Astrocyte (in vitro differentiated cells and primary cell): ENCODE results near the gene CPSF4. TPM values are rescaled to one million over a fixed set of nuclear protein-coding genes. Genes with fewer than 3 reads are reported as not detected.
"Not testable (repeated sequence)": the region's sequence is repeated elsewhere in the genome, so short reads cannot be mapped to it uniquely, and the experiment has no call there.

Experiments used
- DNase-seq: peaks from one replicate; pipeline ENCODE4 v3.0.0-alpha.2; 2010; ENCODE audit warnings: low read depth
- FAIRE-seq: peaks from 2 replicates; lab custom pipeline; 2011; peaks lifted over from hg19 to GRCh38; lab: Jason Lieb, UNC
- H2AFZ ChIP-seq: 2 replicates; pipeline ENCODE4 v1.6.0; 2012; ENCODE audit warnings: low read depth, low read length, inconsistent platforms
- H3K27ac ChIP-seq: 2 replicates; pipeline ENCODE4 v1.5.1; 2011; ENCODE audit warnings: low read depth, low read length, inconsistent platforms
- H3K27me3 ChIP-seq: 2 replicates; pipeline ENCODE4 v1.6.0; 2011; ENCODE audit warnings: low read length, inconsistent platforms; ENCODE audit not compliant: insufficient read depth
- H3K36me3 ChIP-seq: 2 replicates; pipeline ENCODE4 v1.5.1; 2011; ENCODE audit warnings: low read length, inconsistent platforms; ENCODE audit not compliant: insufficient read depth
- H3K4me1 ChIP-seq: 2 replicates; pipeline ENCODE4 v1.5.1; 2011; ENCODE audit warnings: low read length, inconsistent platforms; ENCODE audit not compliant: insufficient read depth
- H3K4me2 ChIP-seq: 2 replicates; pipeline ENCODE4 v1.6.0; 2012; ENCODE audit warnings: low read length, inconsistent platforms
- H3K4me3 ChIP-seq: 2 replicates; pipeline ENCODE4 v1.5.1; 2011; ENCODE audit warnings: low read depth, mild to moderate bottlenecking, low read length, inconsistent platforms; ENCODE audit not compliant: insufficient read depth
- H3K79me2 ChIP-seq: 2 replicates; pipeline ENCODE4 v1.6.0; 2012; ENCODE audit warnings: mild to moderate bottlenecking, low read length, inconsistent platforms; ENCODE audit not compliant: insufficient read depth
- H3K9ac ChIP-seq: 2 replicates; pipeline ENCODE4 v1.6.0; 2012; ENCODE audit warnings: mild to moderate bottlenecking, low read length, inconsistent platforms
- H3K9me3 ChIP-seq: 2 replicates; pipeline ENCODE4 v1.5.1; 2012; ENCODE audit warnings: low read depth, mild to moderate bottlenecking, low read length, inconsistent platforms; ENCODE audit not compliant: insufficient read depth
- H4K20me1 ChIP-seq: 2 replicates; pipeline ENCODE4 v1.6.0; 2012; ENCODE audit warnings: low read length, inconsistent platforms; ENCODE audit not compliant: insufficient read depth
- H3K27ac Mint-ChIP-seq: one replicate; pipeline ENCODE4 v1.8.0; 2021; ENCODE audit warnings: mild to moderate bottlenecking, mixed read lengths; ENCODE audit not compliant: unreplicated experiment
- H3K27me3 Mint-ChIP-seq: one replicate; pipeline ENCODE4 v1.8.0; 2021; ENCODE audit warnings: low read depth, mixed read lengths; ENCODE audit not compliant: unreplicated experiment
- H3K36me3 Mint-ChIP-seq: one replicate; pipeline ENCODE4 v1.8.0; 2021; ENCODE audit warnings: low read depth, mixed read lengths; ENCODE audit not compliant: unreplicated experiment
- H3K4me1 Mint-ChIP-seq: one replicate; pipeline ENCODE4 v1.8.0; 2021; ENCODE audit warnings: low read depth, mixed read lengths; ENCODE audit not compliant: unreplicated experiment
- H3K4me3 Mint-ChIP-seq: one replicate; pipeline ENCODE4 v1.8.0; 2021; ENCODE audit warnings: mild to moderate bottlenecking, moderate library complexity, mixed read lengths; ENCODE audit not compliant: unreplicated experiment
- H3K9me3 Mint-ChIP-seq: one replicate; pipeline ENCODE4 v1.8.0; 2021; ENCODE audit warnings: mild to moderate bottlenecking, mixed read lengths; ENCODE audit not compliant: unreplicated experiment
- CTCF ChIP-seq: IDR thresholded peaks from 2 replicates; pipeline ENCODE4 v1.5.1; 2011; ENCODE audit warnings: low read depth, mild to moderate bottlenecking, inconsistent platforms, low read length, moderate library complexity; ENCODE audit not compliant: insufficient read depth
- EZH2 ChIP-seq: IDR thresholded peaks from 2 replicates; pipeline ENCODE4 v1.6.1; 2012; ENCODE audit warnings: mild to moderate bottlenecking, low read length, inconsistent platforms; ENCODE audit not compliant: insufficient read depth
- total RNA-seq: library from RNA; stranded (reverse); gene quantifications from 2 replicates; pipeline ENCODE4 v1.2.1, GENCODE V29; 2021

CPSF4 gene
- total RNA-seq, 1 donor from 2014 or later, result 46.8 TPM

- H3K9me3 Mint-ChIP-seq, result no peaks in the 10 kb centered on the region
- H3K4me3 ChIP-seq, result no peak overlapping the region
- no peak overlapping the region for H3K9ac ChIP-seq
- peaks cover 14% of the 10 kb centered on the region for H3K36me3 Mint-ChIP-seq
- H3K27me3 Mint-ChIP-seq, result no peaks in the 10 kb centered on the region
- no peaks in the 10 kb centered on the region for H3K9me3 ChIP-seq
- no peak for TF ChIP-seq CTCF
- no peak for TF ChIP-seq EZH2
- H3K4me1 Mint-ChIP-seq, result no peaks in the 10 kb centered on the region
- no peak overlapping the region for H3K4me2 ChIP-seq
- H3K27ac Mint-ChIP-seq, result no peak overlapping the region
- no peak for DNase-seq
- no peak overlapping the region for H3K4me3 Mint-ChIP-seq
- peaks cover 13% of the 10 kb centered on the region for H3K36me3 ChIP-seq
- H3K27ac ChIP-seq, result no peak overlapping the region
- H2AFZ ChIP-seq, result no peak overlapping the region
- H3K79me2 ChIP-seq, result no peaks in the 10 kb centered on the region
- H3K27me3 ChIP-seq, result no peaks in the 10 kb centered on the region
- FAIRE-seq, result no peak
- no peaks in the 10 kb centered on the region for H3K4me1 ChIP-seq
- H4K20me1 ChIP-seq, result no peaks in the 10 kb centered on the region
Observed at GRCh38 chr7:99429756-99430155, 9.0 kb upstream of the CPSF4 start.

- peaks cover 12% of the 10 kb centered on the region for H3K36me3 Mint-ChIP-seq
- H3K4me2 ChIP-seq, DNase-seq, H3K27ac Mint-ChIP-seq, H4K20me1 ChIP-seq, H3K4me3 Mint-ChIP-seq, H3K27me3 ChIP-seq, H3K27me3 Mint-ChIP-seq, FAIRE-seq, H3K4me3 ChIP-seq, H3K36me3 ChIP-seq, H3K9me3 ChIP-seq, H3K4me1 Mint-ChIP-seq, H3K4me1 ChIP-seq, H3K9ac ChIP-seq, H2AFZ ChIP-seq, H3K27ac ChIP-seq, H3K9me3 Mint-ChIP-seq: not testable (repeated sequence)
- H3K79me2 ChIP-seq, result peaks cover 12% of the 10 kb centered on the region
Observed at GRCh38 chr7:99431756-99432540, 6.8 kb upstream of the CPSF4 start.

- no peak for DNase-seq
- H3K36me3 ChIP-seq, result peaks cover 8% of the 10 kb centered on the region
- H3K27me3 ChIP-seq, result no peaks in the 10 kb centered on the region
- Mint-ChIP-seq H3K4me1 (no peaks in the 10 kb centered on the region), H3K27ac (no peak overlapping the region), H3K9me3 (no peaks in the 10 kb centered on the region), H3K27me3 (no peaks in the 10 kb centered on the region), H3K4me3 (no peak overlapping the region), H3K36me3 (peaks cover 8% of the 10 kb centered on the region)
- H3K4me1 ChIP-seq, result peaks cover 6% of the 10 kb centered on the region
- no peak overlapping the region for H3K9ac ChIP-seq
- H3K4me3 ChIP-seq, result no peak overlapping the region
- peaks cover 24% of the 10 kb centered on the region for H3K79me2 ChIP-seq
- peaks cover 15% of the 10 kb centered on the region for H4K20me1 ChIP-seq
- no peaks in the 10 kb centered on the region for H3K9me3 ChIP-seq
- no peak for FAIRE-seq
- H3K4me2 ChIP-seq, result no peak overlapping the region
- H2AFZ ChIP-seq, result no peak overlapping the region
- H3K27ac ChIP-seq, result no peak overlapping the region
- TF ChIP-seq CTCF (no peak), EZH2 (no peak)
Observed at GRCh38 chr7:99433158-99433557, 5.6 kb upstream of the CPSF4 start.
